Activated T-helper 1 cell treated with anti-CD3 and anti-CD28 coated beads, Interleukin-12 subunit alpha, Interleukin-12 subunit beta, Interleukin-2, Interleukin-4 antibody, amounts not matched to agents 30 ng/mL and 10 ng/mL and 1 ng/mL, durations not matched to agents 14 hours and 24 hours and 36 hours (primary cell): ENCODE data around the gene EXT2. TPM values are rescaled to one million over a fixed set of nuclear protein-coding genes. Genes with fewer than 3 reads are reported as not detected.

Source experiments
- DNase-seq: peaks from one replicate; pipeline ENCODE4 v3.0.0; 2021; ENCODE audit warnings: low spot score
- H3K27ac Mint-ChIP-seq: one replicate; pipeline ENCODE4 v1.8.0; 2021; ENCODE audit warnings: mild to moderate bottlenecking, mixed read lengths
- H3K27me3 Mint-ChIP-seq: one replicate; pipeline ENCODE4 v1.8.0; 2022; ENCODE audit warnings: mild to moderate bottlenecking, moderate library complexity, mixed read lengths; ENCODE audit not compliant: insufficient read depth
- H3K36me3 Mint-ChIP-seq: one replicate; pipeline ENCODE4 v1.8.0; 2021; ENCODE audit warnings: low read depth, mixed read lengths
- H3K4me1 Mint-ChIP-seq: one replicate; pipeline ENCODE4 v1.8.0; 2021; ENCODE audit warnings: low read depth, mixed read lengths
- H3K4me3 Mint-ChIP-seq: one replicate; pipeline ENCODE4 v1.8.0; 2021; ENCODE audit warnings: mild to moderate bottlenecking, moderate library complexity, mixed read lengths
- H3K9me3 Mint-ChIP-seq: one replicate; pipeline ENCODE4 v1.8.0; 2021; ENCODE audit warnings: mixed read lengths
- intact Hi-C: fragments of 100-400 bp; cut with micrococcal nuclease; formaldehyde crosslinking; loops from one replicate; pipeline ENCODE4 v1.15.1; 2024
- total RNA-seq: library from RNA; stranded (reverse); gene quantifications from 2 replicates; pipeline ENCODE4 v1.2.3, GENCODE V29; 2022

The EXT2 gene
- total RNA-seq, 1 donor from 2014 or later = 35.6 TPM

GRCh38 chr11:44207292-44207691, 111.8 kb downstream of the EXT2 start:
- H3K27ac Mint-ChIP-seq = no peak overlapping the region

GRCh38 chr11:44208976-44209603, 113.6 kb downstream of the EXT2 start:
- Mint-ChIP-seq H3K27me3 (no peaks in the 10 kb centered on the region), H3K4me1 (no peaks in the 10 kb centered on the region), H3K27ac (no peak overlapping the region), H3K4me3 (no peak overlapping the region), H3K36me3 (peaks cover 15% of the 10 kb centered on the region), H3K9me3 (no peaks in the 10 kb centered on the region)
- no peak for DNase-seq
- intact Hi-C loops = no loop called here

More at GRCh38 chr11:44207292-44207691, 111.8 kb downstream of the EXT2 start:
- no peaks in the 10 kb centered on the region for H3K9me3 Mint-ChIP-seq
- no peaks in the 10 kb centered on the region for H3K4me1 Mint-ChIP-seq
- H3K27me3 Mint-ChIP-seq = no peaks in the 10 kb centered on the region
- H3K36me3 Mint-ChIP-seq = peaks cover 15% of the 10 kb centered on the region
- DNase-seq = no peak
- no peak overlapping the region for H3K4me3 Mint-ChIP-seq
- intact Hi-C loops = no loop called here

- Mint-ChIP-seq H3K27ac (no peak overlapping the region), H3K9me3 (no peaks in the 10 kb centered on the region), H3K36me3 (peaks cover 6% of the 10 kb centered on the region), H3K4me3 (no peak overlapping the region), H3K27me3 (no peaks in the 10 kb centered on the region), H3K4me1 (no peaks in the 10 kb centered on the region)
- DNase-seq = no peak
- intact Hi-C loops = no loop called here
These were observed 116.7 kb downstream of the EXT2 start for GRCh38 chr11:44212128-44212527.

GRCh38 chr11:44213148-44213547, 117.7 kb downstream of the EXT2 start:
- Mint-ChIP-seq H3K27me3 (no peaks in the 10 kb centered on the region), H3K4me1 (no peaks in the 10 kb centered on the region), H3K9me3 (no peaks in the 10 kb centered on the region), H3K36me3 (peaks cover 4% of the 10 kb centered on the region), H3K4me3 (no peak overlapping the region), H3K27ac (no peak overlapping the region)
- intact Hi-C loops = no loop called here
- DNase-seq = no peak

GRCh38 chr11:44217432-44217831, 122.0 kb downstream of the EXT2 start:
- no peak overlapping the region for H3K4me3 Mint-ChIP-seq
- no peak overlapping the region for H3K27ac Mint-ChIP-seq
- peaks cover 4% of the 10 kb centered on the region for H3K36me3 Mint-ChIP-seq
- H3K4me1 Mint-ChIP-seq = no peaks in the 10 kb centered on the region
- no peaks in the 10 kb centered on the region for H3K27me3 Mint-ChIP-seq
- no peak for DNase-seq
- H3K9me3 Mint-ChIP-seq = no peaks in the 10 kb centered on the region
- intact Hi-C loops = no loop called here

GRCh38 chr11:44219830-44220796, 124.6 kb downstream of the EXT2 start:
- Mint-ChIP-seq H3K36me3 (peaks cover 4% of the 10 kb centered on the region), H3K27me3 (no peaks in the 10 kb centered on the region), H3K9me3 (no peaks in the 10 kb centered on the region), H3K4me3 (no peak overlapping the region), H3K27ac (no peak overlapping the region), H3K4me1 (no peaks in the 10 kb centered on the region)
- DNase-seq = no peak
- intact Hi-C loops = no loop called here

- Mint-ChIP-seq H3K4me3 (no peak overlapping the region), H3K4me1 (no peaks in the 10 kb centered on the region), H3K27me3 (no peaks in the 10 kb centered on the region), H3K27ac (no peak overlapping the region), H3K9me3 (no peaks in the 10 kb centered on the region), H3K36me3 (peaks cover 4% of the 10 kb centered on the region)
- intact Hi-C loops = no loop called here
- no peak for DNase-seq
These were observed 126.0 kb downstream of the EXT2 start for GRCh38 chr11:44221456-44221855.

GRCh38 chr11:44221992-44222391, 126.5 kb downstream of the EXT2 start:
- Mint-ChIP-seq H3K27me3 (no peaks in the 10 kb centered on the region), H3K36me3 (peaks cover 4% of the 10 kb centered on the region), H3K4me3 (no peak overlapping the region), H3K27ac (no peak overlapping the region), H3K9me3 (no peaks in the 10 kb centered on the region), H3K4me1 (peaks cover 2% of the 10 kb centered on the region)
- DNase-seq = no peak
- intact Hi-C loops = no loop called here

GRCh38 chr11:44223238-44223637, 127.8 kb downstream of the EXT2 start:
- Mint-ChIP-seq H3K4me3 (no peak overlapping the region), H3K4me1 (peaks cover 7% of the 10 kb centered on the region), H3K27ac (no peak overlapping the region), H3K27me3 (no peaks in the 10 kb centered on the region), H3K36me3 (peaks cover 4% of the 10 kb centered on the region), H3K9me3 (no peaks in the 10 kb centered on the region)
- DNase-seq = no peak
- intact Hi-C loops = no loop called here

- DNase-seq = no peak
- no peaks in the 10 kb centered on the region for H3K9me3 Mint-ChIP-seq
- intact Hi-C loops = no loop called here
- no peak overlapping the region for H3K27ac Mint-ChIP-seq
- H3K4me3 Mint-ChIP-seq = no peak overlapping the region
- no peaks in the 10 kb centered on the region for H3K27me3 Mint-ChIP-seq
- peaks cover 2% of the 10 kb centered on the region for H3K36me3 Mint-ChIP-seq
- peaks cover 7% of the 10 kb centered on the region for H3K4me1 Mint-ChIP-seq
These were observed 129.5 kb downstream of the EXT2 start for GRCh38 chr11:44224867-44225501.

GRCh38 chr11:44226490-44226889, 131.0 kb downstream of the EXT2 start:
- H3K9me3 Mint-ChIP-seq = no peaks in the 10 kb centered on the region
- H3K4me1 Mint-ChIP-seq = peaks cover 7% of the 10 kb centered on the region
- H3K36me3 Mint-ChIP-seq = peaks cover 6% of the 10 kb centered on the region
- H3K27ac Mint-ChIP-seq = no peak overlapping the region
- intact Hi-C loops = no loop called here
- no peak for DNase-seq
- H3K27me3 Mint-ChIP-seq = no peaks in the 10 kb centered on the region
- H3K4me3 Mint-ChIP-seq = no peak overlapping the region

GRCh38 chr11:44226945-44227344, 131.5 kb downstream of the EXT2 start:
- Mint-ChIP-seq H3K27ac (no peak overlapping the region), H3K27me3 (no peaks in the 10 kb centered on the region), H3K36me3 (peaks cover 6% of the 10 kb centered on the region), H3K9me3 (no peaks in the 10 kb centered on the region), H3K4me3 (no peak overlapping the region), H3K4me1 (peaks cover 7% of the 10 kb centered on the region)
- intact Hi-C loops = no loop called here
- no peak for DNase-seq

GRCh38 chr11:44228379-44228778, 132.9 kb downstream of the EXT2 start:
- Mint-ChIP-seq H3K9me3 (no peaks in the 10 kb centered on the region), H3K27ac (no peak overlapping the region), H3K27me3 (no peaks in the 10 kb centered on the region), H3K36me3 (peaks cover 8% of the 10 kb centered on the region), H3K4me1 (peaks cover 7% of the 10 kb centered on the region), H3K4me3 (no peak overlapping the region)
- intact Hi-C loops = no loop called here
- DNase-seq = no peak
